IMR-90 (cell line): ENCODE results near the gene CPSF4L. TPM values are rescaled to one million over a fixed set of nuclear protein-coding genes. Genes with fewer than 3 reads are reported as not detected.

Experiments used
- ATAC-seq: fragments of 200-7000 bp; cut with Tn5 transposase; 2 replicates; pipeline ENCODE4 v1.9.1; 2020; ENCODE audit warnings: low read depth, mild to moderate bottlenecking, moderate library complexity
- BruUV-seq: library from RNA; stranded (reverse); fragments of 400-500 nt; replicated peaks from 2 replicates; lab custom pipeline; 2021; lab: Mats Ljungman, UMichigan
- CTCF ChIA-PET: fragments of 300-600 bp; formaldehyde crosslinking; extraction: SDS; loops from one replicate; lab custom pipeline; 2021; ENCODE audit warnings: antibody characterized with exemption; lab: Yijun Ruan, JAX
- POLR2A ChIA-PET: fragments of 300-600 bp; sonication (Branson Sonifier 250); formaldehyde crosslinking; loops from one replicate; lab custom pipeline; 2022; ENCODE audit warnings: antibody characterized with exemption; ENCODE audit not compliant: unreplicated experiment; lab: Charles Lee
- DNase-seq: peaks from one replicate; pipeline ENCODE4 v3.0.0; 2013
- H2AFZ ChIP-seq: replicated peaks from 2 replicates; pipeline ENCODE3; 2013; ENCODE audit warnings: low read length, mild to moderate bottlenecking; ENCODE audit not compliant: poor library complexity
- H2AK5ac ChIP-seq: 2 replicates; pipeline ENCODE4 v1.6.1; 2013; ENCODE audit warnings: low read depth, low read length, inconsistent platforms
- H2AK9ac ChIP-seq: replicated peaks from 2 replicates; pipeline ENCODE3; 2013; ENCODE audit warnings: mild to moderate bottlenecking, low read depth, low read length, moderate library complexity; ENCODE audit not compliant: poor library complexity
- H2BK120ac ChIP-seq: 2 replicates; pipeline ENCODE4 v1.6.1; 2013; ENCODE audit warnings: low read depth, low read length, inconsistent platforms
- H2BK15ac ChIP-seq: 3 replicates; pipeline ENCODE4 v1.6.1; 2013; ENCODE audit warnings: low read depth, low read length, inconsistent platforms
- H2BK20ac ChIP-seq: 2 replicates; pipeline ENCODE4 v1.6.1; 2013; ENCODE audit warnings: low read depth, mild to moderate bottlenecking, inconsistent platforms, low read length, moderate library complexity
- H2BK5ac ChIP-seq: 2 replicates; pipeline ENCODE4 v1.6.1; 2013; ENCODE audit warnings: mild to moderate bottlenecking, low read depth, low read length, inconsistent platforms; ENCODE audit not compliant: poor library complexity, severe bottlenecking
- H3K14ac ChIP-seq: replicated peaks from 2 replicates; pipeline ENCODE4 v1.6.1; 2013; ENCODE audit warnings: low read depth, low read length, inconsistent platforms
- H3K18ac ChIP-seq: 2 replicates; pipeline ENCODE4 v1.6.1; 2013; ENCODE audit warnings: low read depth, low read length, control low read depth
- H3K23ac ChIP-seq: 2 replicates; pipeline ENCODE4 v1.6.1; 2013; ENCODE audit warnings: low read depth, low read length, inconsistent platforms
- H3K27ac ChIP-seq: 2 replicates; pipeline ENCODE4 v1.5.1; 2013; ENCODE audit warnings: mild to moderate bottlenecking, control low read depth, low read length; ENCODE audit not compliant: insufficient read depth
- H3K27me3 ChIP-seq: 2 replicates; pipeline ENCODE4 v1.6.1; 2013; ENCODE audit warnings: low read length; ENCODE audit not compliant: control insufficient read depth, insufficient read depth
- H3K36me3 ChIP-seq: 2 replicates; pipeline ENCODE4 v1.6.1; 2013; ENCODE audit warnings: low read length, mixed read lengths; ENCODE audit not compliant: control insufficient read depth, insufficient read depth
- H3K4ac ChIP-seq: 2 replicates; pipeline ENCODE4 v1.6.1; 2013; ENCODE audit warnings: low read depth, low read length, inconsistent platforms
- H3K4me1 ChIP-seq: 2 replicates; pipeline ENCODE4 v1.6.1; 2013; ENCODE audit warnings: low read length, mixed read lengths; ENCODE audit not compliant: control insufficient read depth, insufficient read depth
- H3K4me2 ChIP-seq: 2 replicates; pipeline ENCODE4 v1.6.1; 2013; ENCODE audit warnings: low read depth, mild to moderate bottlenecking, control low read depth, low read length, moderate library complexity
- H3K4me3 ChIP-seq: 2 replicates; pipeline ENCODE4 v1.5.1; 2013; ENCODE audit warnings: low read depth, mild to moderate bottlenecking, control low read depth, low read length, moderate library complexity; ENCODE audit not compliant: insufficient read depth
- H3K56ac ChIP-seq: 2 replicates; pipeline ENCODE4 v1.6.1; 2013; ENCODE audit warnings: low read length, inconsistent platforms; ENCODE audit not compliant: insufficient read depth; ENCODE audit errors: extremely low read depth
- H3K79me1 ChIP-seq, 2 experiments: 2 replicates each; pipeline ENCODE4 v1.6.1; 2013; ENCODE audit warnings: low read length in 2 of 2, inconsistent platforms in 1 of 2, low read depth in 1 of 2
- H3K9ac ChIP-seq: 2 replicates; pipeline ENCODE4 v1.6.1; 2013; ENCODE audit warnings: low read depth, low read length, control low read depth
- H3K9me1 ChIP-seq: 2 replicates; pipeline ENCODE4 v1.6.1; 2013; ENCODE audit warnings: low read length, inconsistent platforms; ENCODE audit not compliant: insufficient read depth
- H3K9me3 ChIP-seq: 2 replicates; pipeline ENCODE4 v1.6.1; 2013; ENCODE audit warnings: low read length; ENCODE audit not compliant: control insufficient read depth, insufficient read depth
- H4K20me1 ChIP-seq: 2 replicates; pipeline ENCODE4 v1.6.1; 2013; ENCODE audit warnings: low read length, inconsistent platforms; ENCODE audit not compliant: insufficient read depth
- H4K5ac ChIP-seq: 2 replicates; pipeline ENCODE4 v1.6.1; 2013; ENCODE audit warnings: mild to moderate bottlenecking, low read depth, low read length, control low read depth
- H4K8ac ChIP-seq, 2 experiments: 2 replicates each; pipeline ENCODE4 v1.6.1; 2013; ENCODE audit warnings: low read depth in 2 of 2, low read length in 2 of 2, control low read depth in 1 of 2, inconsistent platforms in 1 of 2
- H4K91ac ChIP-seq: 2 replicates; pipeline ENCODE4 v1.6.1; 2013; ENCODE audit warnings: low read depth, low read length, inconsistent platforms; ENCODE audit not compliant: insufficient read depth
- CEBPB ChIP-seq: IDR thresholded peaks from 2 replicates; pipeline ENCODE4 v1.6.1; 2012; ENCODE audit warnings: low read depth, low read length, improper control_type of control experiment
- MAZ ChIP-seq: IDR thresholded peaks from 2 replicates; pipeline ENCODE4 v1.6.1; 2012; ENCODE audit warnings: low read depth, mild to moderate bottlenecking, low read length, improper control_type of control experiment, moderate library complexity, borderline replicate concordance
- MXI1 ChIP-seq: IDR thresholded peaks from 2 replicates; pipeline ENCODE4 v1.6.1; 2012; ENCODE audit warnings: low read depth, mild to moderate bottlenecking, low read length, moderate library complexity, borderline replicate concordance
- RAD21 ChIP-seq: IDR thresholded peaks from 2 replicates; pipeline ENCODE4 v1.6.1; 2012; ENCODE audit warnings: low read length, improper control_type of control experiment
- SMC3 ChIP-seq: fragments of 150-350 bp; IDR thresholded peaks from 2 replicates; pipeline ENCODE4 v1.6.1; 2016; ENCODE audit warnings: low read depth, mild to moderate bottlenecking, antibody characterized with exemption, low read length, moderate library complexity
- WGBS, 2 experiments: methylation state at CpG; one replicate each; pipeline versions ENCODE4 v1.1.5 to v1.1.7; 2013; ENCODE audit warnings: missing lambda C conversion rate in 2 of 2; ENCODE audit not compliant: insufficient read length in 1 of 2; ENCODE audit errors: extremely low coverage in 2 of 2; 5-methylcytosine and 5-hydroxymethylcytosine counted together
- dilution Hi-C: fragments of 300-500 bp; cut with HindIII; formaldehyde crosslinking; loops from one replicate; pipeline ENCODE4 v1.14.3; 2018; ENCODE audit warnings: low sequenced_read_pairs; ENCODE audit not compliant: unreplicated experiment
- in situ Hi-C: fragments of 300-500 bp; cut with MboI; formaldehyde crosslinking; loops from 3 replicates; pipeline ENCODE4 v1.14.3; 2019; ENCODE audit warnings: low sequenced_read_pairs, inconsistent platforms, mixed read lengths
- intact Hi-C: fragments of 100-400 bp; cut with micrococcal nuclease; formaldehyde crosslinking; loops from 2 replicates; pipeline ENCODE4 v1.10.0; 2022
- polyA plus RNA-seq, 3 experiments: library from polyadenylated mRNA; depleted of rRNA; stranded (reverse); fragments of >200 nt; gene quantifications; 2 replicates each; pipeline ENCODE4 v1.2.3, GENCODE V29; 2012; ENCODE audit warnings: low replicate concordance in 1 of 3
- total RNA-seq: library from RNA; depleted of rRNA; stranded (reverse); fragments of >200 nt; gene quantifications from 2 replicates; pipeline ENCODE4 v1.2.3, GENCODE V29; 2012

CPSF4L gene
- total and polyA plus RNA-seq, 2 of the 4 experiments (the other 2 are of a cell fraction) = not detected

DNA sequence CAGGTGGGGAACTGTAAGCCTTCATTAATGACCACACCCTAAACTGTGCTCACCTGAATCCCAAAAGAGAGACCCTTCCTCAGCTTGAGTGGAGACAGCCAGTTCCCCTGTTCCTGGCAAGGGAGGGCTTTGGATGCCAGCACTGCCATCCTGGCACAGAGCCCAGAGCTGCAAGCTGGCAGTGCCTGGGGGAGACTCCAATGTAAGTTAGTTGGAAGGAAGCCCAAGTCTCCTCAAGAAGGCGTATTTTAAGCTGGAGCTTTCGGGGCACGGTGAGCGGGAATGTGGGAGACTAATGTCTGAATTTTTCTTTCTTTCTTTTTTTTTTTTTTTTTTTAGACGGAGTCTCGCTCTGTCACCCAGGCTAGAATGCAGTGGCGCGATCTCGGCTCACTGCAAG lies 45.5 kb upstream of the CPSF4L start (continued):
- no peak for TF ChIP-seq RAD21

DNA sequence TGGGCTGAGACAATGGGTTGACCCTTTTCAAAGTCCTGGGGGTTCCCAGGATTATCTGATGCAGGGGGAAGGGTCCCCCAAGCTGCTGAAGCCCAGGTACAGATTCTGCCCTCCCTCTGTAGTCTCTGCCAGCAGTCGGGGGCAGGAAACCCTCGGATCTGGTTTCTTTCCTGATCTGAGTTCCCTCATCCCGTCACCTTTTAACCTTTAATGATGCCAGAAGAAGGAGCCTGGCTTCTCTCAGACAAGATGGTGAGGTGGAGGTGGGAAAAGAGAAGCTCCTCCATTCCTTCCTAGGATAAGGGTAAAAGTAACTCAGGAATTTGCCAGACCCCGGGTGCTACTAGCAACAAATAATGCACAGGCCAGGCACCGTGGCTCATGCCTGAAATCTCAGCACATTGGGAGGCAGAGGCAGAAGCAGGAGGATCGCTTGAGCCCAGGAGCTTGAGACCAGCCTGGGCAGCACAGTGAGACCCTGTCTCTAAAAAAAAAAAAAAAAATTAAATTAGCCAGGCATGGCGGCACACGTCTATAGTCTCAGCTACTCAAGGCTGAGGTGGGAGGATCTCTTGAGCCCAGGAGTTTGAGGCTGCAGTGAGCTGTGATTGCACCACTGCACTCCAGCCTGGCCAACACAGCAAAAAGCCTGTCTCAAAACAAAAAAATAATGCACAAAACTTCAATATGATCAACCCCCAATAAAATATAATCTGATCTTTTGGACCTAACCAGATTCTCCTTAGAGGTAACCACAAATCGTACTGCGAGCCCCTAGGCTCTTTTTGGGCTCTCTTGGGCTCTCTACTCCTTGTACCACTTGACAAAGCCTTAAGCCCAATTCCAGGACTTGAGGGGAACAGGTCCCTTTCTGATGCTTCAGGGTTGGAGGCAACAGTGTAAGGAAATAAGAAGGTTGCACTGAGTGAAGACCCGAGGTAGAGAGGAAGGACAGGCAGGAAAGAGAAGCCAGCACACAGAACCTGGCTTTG lies 44.5 kb upstream of the CPSF4L start:
- intact Hi-C loops = loop anchor here (2.0 kb wide), 1 partner anchor 13 kb away; no protein-coding TSS in a partner anchor
- Histone ChIP-seq H3K79me1 (peaks cover 15 to 56% of the 10 kb centered on the region in 2 experiments), H4K91ac (peak overlapping the region; percentile 96), H2AFZ (no peak overlapping the region), H3K36me3 (peaks cover 3% of the 10 kb centered on the region; the same call in 1 of the 2 replicates), H3K14ac (peak overlapping the region; percentile 91), H3K4me3 (no peak overlapping the region), H3K9me3 (no peaks in the 10 kb centered on the region), H3K27ac (peak overlapping the region; percentile 90), H4K5ac (peak overlapping the region; percentile 50), H3K18ac (peak overlapping the region; percentile 32), H3K9me1 (peaks cover 10% of the 10 kb centered on the region), H2BK5ac (peak overlapping the region; percentile 86), H2BK15ac (peak overlapping the region; percentile 69; the same call in 2 of the 3 replicates), H3K4me1 (peaks cover 34% of the 10 kb centered on the region), H2AK5ac (peak overlapping the region; percentile 99), H3K9ac (peak overlapping the region; percentile 74), H4K20me1 (peaks cover 8% of the 10 kb centered on the region), H2BK20ac (peak overlapping the region; percentile 75), H3K27me3 (no peaks in the 10 kb centered on the region), H3K4me2 (peak overlapping the region; percentile 85), H4K8ac (peak overlapping the region; percentile 90 to 99), H2AK9ac (peak overlapping the region; percentile 92), H3K4ac (peak overlapping the region; percentile 98), H3K23ac (peak overlapping the region; percentile 97), H2BK120ac (peak overlapping the region; percentile 92), H3K56ac (peak overlapping the region; percentile 95; the same call in 1 of the 2 replicates)
- dilution Hi-C loops = no loop called here
- DNase-seq = no peak
- no TSS peak for BruUV-seq
- 60% methylated on average over 1 of the region's 11 CpGs; no CpG with 5 or more reads in 1 of the 2 experiments for WGBS, 2 experiments
- no peak for ATAC-seq
- in situ Hi-C loops = loop anchor here (5.0 kb wide), 1 partner anchor 66 kb away; no protein-coding TSS in a partner anchor
- ChIA-PET CTCF (interaction anchor here (0.8 to 1.2 kb wide), 3 partner anchors 10 to 64 kb away, joined by 3 to 6 read pairs (median 3); no protein-coding TSS in a partner anchor), POLR2A (interaction anchor here (0.6 kb wide), 1 partner anchor 1345 kb away, joined by 4 read pairs; no protein-coding TSS in a partner anchor)
- TF ChIP-seq MXI1 (no peak), SMC3 (no peak), CEBPB (peak; percentile 35; the same call in 1 of the 2 replicates), MAZ (no peak)
